Measurements from ENCODE around the gene MAP4K3.
A peak's percentile ranks its signal among the peaks of the same experiment; 100 is the strongest.
"Not testable (repeated sequence)": the region's sequence is repeated elsewhere in the genome, so short reads cannot be mapped to it uniquely, and the experiment has no call there.

MAP4K3 gene

GRCh38 chr2:39244241-39244862 lies 192.7 kb downstream of the MAP4K3 start:
- DNase-seq (ENCODE audit: low read depth in 2 of 2) = not testable (repeated sequence)

GRCh38 chr2:39243469-39244123 lies 193.5 kb downstream of the MAP4K3 start, which contains the start of gene CDKL4:
Gene CDKL4, minus strand, starts transcription at chr2:39243970.
- DNase-seq (ENCODE audit: low read depth in 2 of 2) = no peak

GRCh38 chr2:39241588-39241987 lies 195.5 kb downstream of the MAP4K3 start:
- DNase-seq (ENCODE audit: low read depth in 2 of 2) = no peak

GRCh38 chr2:39240758-39241157 lies 196.3 kb downstream of the MAP4K3 start:
- no peak for DNase-seq (ENCODE audit: low read depth in 2 of 2)

GRCh38 chr2:39234754-39235153 lies 202.3 kb downstream of the MAP4K3 start:
- no peak for DNase-seq (ENCODE audit: low read depth in 2 of 2)

- no peak for DNase-seq (ENCODE audit: low read depth in 2 of 2)
Measured at GRCh38 chr2:39232141-39232540, 204.9 kb downstream of the MAP4K3 start.

- DNase-seq (ENCODE audit: low read depth in 2 of 2) = no peak
Measured at GRCh38 chr2:39228413-39229209, 208.5 kb downstream of the MAP4K3 start.

GRCh38 chr2:39227628-39228412 lies 209.3 kb downstream of the MAP4K3 start:
- DNase-seq (ENCODE audit: low read depth in 2 of 2) = peak; percentile 10 to 12

GRCh38 chr2:39225567-39225966 lies 211.5 kb downstream of the MAP4K3 start:
- DNase-seq (ENCODE audit: low read depth in 2 of 2) = no peak

GRCh38 chr2:39223909-39224308 lies 213.2 kb downstream of the MAP4K3 start:
- DNase-seq (ENCODE audit: low read depth in 2 of 2) = no peak

- no peak for DNase-seq (ENCODE audit: low read depth in 2 of 2)
Measured at GRCh38 chr2:39221459-39221858, 215.6 kb downstream of the MAP4K3 start.

- no peak for DNase-seq (ENCODE audit: low read depth in 2 of 2)
Measured at GRCh38 chr2:39220136-39220535, 216.9 kb downstream of the MAP4K3 start.

GRCh38 chr2:39218391-39218790 lies 218.7 kb downstream of the MAP4K3 start:
- DNase-seq (ENCODE audit: low read depth in 2 of 2) = no peak

GRCh38 chr2:39217192-39217550 lies 219.9 kb downstream of the MAP4K3 start:
- DNase-seq (ENCODE audit: low read depth in 2 of 2) = no peak

- no peak for DNase-seq (ENCODE audit: low read depth in 2 of 2)
Measured at GRCh38 chr2:39216346-39217191, 220.5 kb downstream of the MAP4K3 start.

GRCh38 chr2:39215545-39215944 lies 221.5 kb downstream of the MAP4K3 start:
- no peak for DNase-seq (ENCODE audit: low read depth in 2 of 2)

- DNase-seq (ENCODE audit: low read depth in 2 of 2) = no peak
Measured at GRCh38 chr2:39213015-39213414, 224.1 kb downstream of the MAP4K3 start.

GRCh38 chr2:39210846-39211245 lies 226.2 kb downstream of the MAP4K3 start:
- no peak for DNase-seq (ENCODE audit: low read depth in 2 of 2)

GRCh38 chr2:39203382-39203781 lies 233.7 kb downstream of the MAP4K3 start:
- DNase-seq (ENCODE audit: low read depth in 2 of 2) = no peak

- DNase-seq (ENCODE audit: low read depth in 2 of 2) = no peak
Measured at GRCh38 chr2:39202639-39203369, 234.3 kb downstream of the MAP4K3 start.

Data from fibroblast of skin of left biceps (primary cell).